OCI-LY7 (cell line): Measurements from ENCODE around the gene PIGQ.

Experiments used
- EZH2phosphoT487 ChIP-seq: fragments of 200-600 bp; sonication (generic); IDR thresholded peaks from 2 replicates; pipeline ENCODE4 v1.6.1; 2018; ENCODE audit warnings: low read depth, borderline replicate concordance, mild to moderate bottlenecking, mixed run types, antibody characterized with exemption, low read length, moderate library complexity, mixed read lengths
- TF ChIP-seq, protein P1 (sequence below): fragments of 200-600 bp; sonication (generic); conservative IDR thresholded peaks from 2 replicates; pipeline ENCODE4 v1.5.1; 2014; ENCODE audit warnings: mild to moderate bottlenecking, antibody characterized with exemption, low read length, moderate library complexity, mixed read lengths

DNA sequence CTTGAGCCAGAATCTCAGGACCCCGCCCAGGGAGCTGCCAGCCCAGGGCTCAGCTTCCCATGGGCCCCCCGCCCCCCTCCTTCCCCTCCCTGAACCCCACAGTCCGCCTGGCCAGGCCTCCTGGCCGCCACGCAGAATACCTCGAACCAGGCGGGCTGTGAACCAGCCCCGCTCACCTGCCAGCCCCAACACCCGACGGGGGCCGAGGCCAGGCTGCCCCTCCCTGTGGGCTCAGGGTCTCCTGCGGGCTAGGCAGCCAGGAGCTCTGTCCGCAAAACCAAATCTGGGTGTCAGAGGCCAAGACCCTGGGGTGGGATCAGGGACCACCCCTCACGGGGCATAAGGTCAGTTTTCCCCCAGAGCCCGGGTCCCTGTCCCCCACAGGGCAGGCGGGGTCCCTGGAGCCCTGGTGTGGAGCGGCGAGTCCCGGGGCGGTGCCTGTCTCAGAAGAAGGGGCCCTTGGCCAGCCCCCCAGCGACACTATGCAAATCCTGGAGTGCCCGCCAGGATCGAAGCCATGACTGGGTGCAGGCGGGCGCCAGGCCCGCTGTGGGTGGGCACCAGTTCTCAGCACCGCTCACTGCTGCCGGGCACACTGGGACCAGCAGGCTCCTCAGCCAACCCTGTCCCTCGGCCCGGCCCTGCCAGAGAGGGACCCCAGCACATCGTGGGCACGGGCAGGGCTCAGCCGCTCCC, 16.0 kb upstream of the PIGQ start:
- TF ChIP-seq, protein P1, sequence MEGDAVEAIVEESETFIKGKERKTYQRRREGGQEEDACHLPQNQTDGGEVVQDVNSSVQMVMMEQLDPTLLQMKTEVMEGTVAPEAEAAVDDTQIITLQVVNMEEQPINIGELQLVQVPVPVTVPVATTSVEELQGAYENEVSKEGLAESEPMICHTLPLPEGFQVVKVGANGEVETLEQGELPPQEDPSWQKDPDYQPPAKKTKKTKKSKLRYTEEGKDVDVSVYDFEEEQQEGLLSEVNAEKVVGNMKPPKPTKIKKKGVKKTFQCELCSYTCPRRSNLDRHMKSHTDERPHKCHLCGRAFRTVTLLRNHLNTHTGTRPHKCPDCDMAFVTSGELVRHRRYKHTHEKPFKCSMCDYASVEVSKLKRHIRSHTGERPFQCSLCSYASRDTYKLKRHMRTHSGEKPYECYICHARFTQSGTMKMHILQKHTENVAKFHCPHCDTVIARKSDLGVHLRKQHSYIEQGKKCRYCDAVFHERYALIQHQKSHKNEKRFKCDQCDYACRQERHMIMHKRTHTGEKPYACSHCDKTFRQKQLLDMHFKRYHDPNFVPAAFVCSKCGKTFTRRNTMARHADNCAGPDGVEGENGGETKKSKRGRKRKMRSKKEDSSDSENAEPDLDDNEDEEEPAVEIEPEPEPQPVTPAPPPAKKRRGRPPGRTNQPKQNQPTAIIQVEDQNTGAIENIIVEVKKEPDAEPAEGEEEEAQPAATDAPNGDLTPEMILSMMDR: no peak
- no peak for TF ChIP-seq EZH2phosphoT487
